K562 (cell line): Measurements from ENCODE around the gene TARBP2.

ENCODE experiments used
- BDP1 ChIP-seq: IDR thresholded peaks from 3 replicates; pipeline ENCODE4 v1.6.1; 2011; ENCODE audit not compliant: insufficient read length, insufficient read depth
- CBX3 ChIP-seq, 2 experiments: IDR thresholded peaks; 1 replicate in 1 of 2; 2 replicates in 1 of 2; pipeline ENCODE4 v1.6.1; 2012; ENCODE audit warnings: inconsistent platforms in 2 of 2, low read length in 2 of 2, borderline replicate concordance in 1 of 2, control low read depth in 1 of 2
- EP300 ChIP-seq: IDR thresholded peaks from 2 replicates; pipeline ENCODE4 v1.6.1; 2012; ENCODE audit warnings: low read length, improper control_type of control experiment
- GTF2F1 ChIP-seq: IDR thresholded peaks from 2 replicates; pipeline ENCODE4 v1.6.1; 2011; ENCODE audit warnings: low read depth, low read length, improper control_type of control experiment
- POLR2AphosphoS5 ChIP-seq: IDR thresholded peaks from 2 replicates; pipeline ENCODE4 v1.6.1; 2011; ENCODE audit warnings: mild to moderate bottlenecking, low read depth, low read length, moderate library complexity; ENCODE audit not compliant: control insufficient read depth, insufficient read depth
- RB1 ChIP-seq: fragments of 450-650 bp; IDR thresholded peaks from 2 replicates; pipeline ENCODE4 v1.6.1; 2017; ENCODE audit warnings: low read depth, mild to moderate bottlenecking
- SMARCC2 ChIP-seq: fragments of 450-650 bp; IDR thresholded peaks from 2 replicates; pipeline ENCODE4 v1.6.1; 2017; ENCODE audit warnings: antibody characterized with exemption, moderate library complexity, mild to moderate bottlenecking, low read depth
- ZKSCAN1 ChIP-seq: fragments of 150-350 bp; IDR thresholded peaks from 2 replicates; pipeline ENCODE4 v1.6.1; 2016; ENCODE audit warnings: low read depth, low read length
- ZNF140 ChIP-seq: fragments of 250-450 bp; sonication (Bioruptor Pico); IDR thresholded peaks from 2 replicates; pipeline ENCODE4 v1.8.0; 2021; ENCODE audit warnings: moderate library complexity, mild to moderate bottlenecking, inconsistent platforms
- TF ChIP-seq, protein P1 (sequence below), 3 experiments: IDR thresholded peaks in 2 of 3; conservative IDR thresholded peaks in 1 of 3; 2 replicates each; pipeline ENCODE4 v1.5.1; 2011 to 2012; ENCODE audit warnings: low read length in 3 of 3, mild to moderate bottlenecking in 3 of 3, control low read depth in 2 of 3, improper control_type of control experiment in 1 of 3, inconsistent platforms in 1 of 3, low read depth in 1 of 3, mixed read lengths in 1 of 3, moderate library complexity in 1 of 3; ENCODE audit not compliant: insufficient read depth in 2 of 3
- TF ChIP-seq, protein P2 (sequence below), 3 experiments: fragments of 200-800 bp in 1 of 3; fragments of 250-450 bp in 1 of 3; fragments of 450-650 bp in 1 of 3; sonication (Bioruptor Pico) in 1 of 3; sonication (Bioruptor generic) in 1 of 3; formaldehyde crosslinking in 1 of 3; IDR thresholded peaks; 2 replicates each; pipeline versions ENCODE4 v1.6.1 to v1.8.0; 2016 to 2022; ENCODE audit warnings: mild to moderate bottlenecking in 2 of 3, missing genetic modification characterization in 2 of 3, missing compliant biosample characterization in 1 of 3, moderate library complexity in 1 of 3
- TF ChIP-seq, protein P3 (sequence below), 2 experiments: fragments of 450-650 bp in 1 of 2; IDR thresholded peaks; 2 replicates each; pipeline ENCODE4 v1.6.1; 2011 to 2017; ENCODE audit warnings: low read depth in 2 of 2, antibody characterized with exemption in 1 of 2, borderline replicate concordance in 1 of 2, low read length in 1 of 2, mild to moderate bottlenecking in 1 of 2, mixed read lengths in 1 of 2; ENCODE audit not compliant: control insufficient read depth in 1 of 2
- TF ChIP-seq, protein P4 (sequence below): IDR thresholded peaks from 2 replicates; pipeline ENCODE4 v1.6.1; 2016; ENCODE audit warnings: missing genetic modification characterization, missing compliant biosample characterization
- TF ChIP-seq, protein P5 (sequence below): sonication (generic); formaldehyde crosslinking; IDR thresholded peaks from 2 replicates; pipeline ENCODE4 v1.8.1; 2023; ENCODE audit warnings: mild to moderate bottlenecking, missing genetic modification reagents, moderate library complexity

DNA sequence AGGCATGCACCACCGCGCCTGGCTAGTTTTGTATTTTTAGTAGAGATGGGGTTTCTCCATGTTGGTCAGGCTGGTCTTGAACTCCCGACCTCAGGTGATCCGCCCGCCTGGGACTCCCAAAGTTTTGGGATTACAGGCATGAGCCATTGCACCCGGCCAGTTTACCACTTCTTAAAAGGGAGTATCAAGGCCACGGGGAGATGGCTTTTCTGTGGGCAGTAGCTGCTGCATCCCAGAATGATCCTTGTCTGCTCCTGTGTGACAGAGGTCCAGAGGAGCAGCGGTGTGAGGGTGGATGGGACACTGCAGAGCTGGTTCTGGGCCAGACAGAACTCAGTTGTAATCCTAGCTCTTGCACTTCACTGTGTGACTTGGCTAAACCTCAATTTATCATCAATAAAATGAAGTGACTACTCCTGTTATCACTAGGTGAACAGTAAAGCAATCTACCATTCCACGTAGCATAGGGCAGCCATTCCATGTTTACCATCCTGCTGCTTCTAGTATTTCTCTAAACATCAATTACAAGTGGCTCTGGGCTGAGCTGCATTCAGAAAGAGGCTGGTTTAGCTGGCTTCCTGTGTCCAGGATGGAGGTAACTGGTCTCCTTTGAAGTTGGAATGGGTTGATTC lies 9.2 kb downstream of the TARBP2 start:
- TF ChIP-seq, protein P1, sequence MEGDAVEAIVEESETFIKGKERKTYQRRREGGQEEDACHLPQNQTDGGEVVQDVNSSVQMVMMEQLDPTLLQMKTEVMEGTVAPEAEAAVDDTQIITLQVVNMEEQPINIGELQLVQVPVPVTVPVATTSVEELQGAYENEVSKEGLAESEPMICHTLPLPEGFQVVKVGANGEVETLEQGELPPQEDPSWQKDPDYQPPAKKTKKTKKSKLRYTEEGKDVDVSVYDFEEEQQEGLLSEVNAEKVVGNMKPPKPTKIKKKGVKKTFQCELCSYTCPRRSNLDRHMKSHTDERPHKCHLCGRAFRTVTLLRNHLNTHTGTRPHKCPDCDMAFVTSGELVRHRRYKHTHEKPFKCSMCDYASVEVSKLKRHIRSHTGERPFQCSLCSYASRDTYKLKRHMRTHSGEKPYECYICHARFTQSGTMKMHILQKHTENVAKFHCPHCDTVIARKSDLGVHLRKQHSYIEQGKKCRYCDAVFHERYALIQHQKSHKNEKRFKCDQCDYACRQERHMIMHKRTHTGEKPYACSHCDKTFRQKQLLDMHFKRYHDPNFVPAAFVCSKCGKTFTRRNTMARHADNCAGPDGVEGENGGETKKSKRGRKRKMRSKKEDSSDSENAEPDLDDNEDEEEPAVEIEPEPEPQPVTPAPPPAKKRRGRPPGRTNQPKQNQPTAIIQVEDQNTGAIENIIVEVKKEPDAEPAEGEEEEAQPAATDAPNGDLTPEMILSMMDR (IDR thresholded peaks at IDR 0.05 in 2 of 3, conservative IDR thresholded peaks at IDR 0.05 in 1 of 3; ENCODE audit: insufficient read depth in 2 of 3, low read depth in 1 of 3, low read length in 3 of 3): no peak
- TF ChIP-seq BDP1 (no peak), GTF2F1 (no peak), EP300 (no peak), ZNF140 (CRISPR knock-in tag) (no peak), POLR2AphosphoS5 (no peak), RB1 (no peak), CBX3 (IDR thresholded peaks at IDR 0.05; ENCODE audit: borderline replicate concordance in 1 of 2, low read length in 2 of 2) (no peak), ZKSCAN1 (no peak), SMARCC2 (no peak)
- TF ChIP-seq, protein P2, sequence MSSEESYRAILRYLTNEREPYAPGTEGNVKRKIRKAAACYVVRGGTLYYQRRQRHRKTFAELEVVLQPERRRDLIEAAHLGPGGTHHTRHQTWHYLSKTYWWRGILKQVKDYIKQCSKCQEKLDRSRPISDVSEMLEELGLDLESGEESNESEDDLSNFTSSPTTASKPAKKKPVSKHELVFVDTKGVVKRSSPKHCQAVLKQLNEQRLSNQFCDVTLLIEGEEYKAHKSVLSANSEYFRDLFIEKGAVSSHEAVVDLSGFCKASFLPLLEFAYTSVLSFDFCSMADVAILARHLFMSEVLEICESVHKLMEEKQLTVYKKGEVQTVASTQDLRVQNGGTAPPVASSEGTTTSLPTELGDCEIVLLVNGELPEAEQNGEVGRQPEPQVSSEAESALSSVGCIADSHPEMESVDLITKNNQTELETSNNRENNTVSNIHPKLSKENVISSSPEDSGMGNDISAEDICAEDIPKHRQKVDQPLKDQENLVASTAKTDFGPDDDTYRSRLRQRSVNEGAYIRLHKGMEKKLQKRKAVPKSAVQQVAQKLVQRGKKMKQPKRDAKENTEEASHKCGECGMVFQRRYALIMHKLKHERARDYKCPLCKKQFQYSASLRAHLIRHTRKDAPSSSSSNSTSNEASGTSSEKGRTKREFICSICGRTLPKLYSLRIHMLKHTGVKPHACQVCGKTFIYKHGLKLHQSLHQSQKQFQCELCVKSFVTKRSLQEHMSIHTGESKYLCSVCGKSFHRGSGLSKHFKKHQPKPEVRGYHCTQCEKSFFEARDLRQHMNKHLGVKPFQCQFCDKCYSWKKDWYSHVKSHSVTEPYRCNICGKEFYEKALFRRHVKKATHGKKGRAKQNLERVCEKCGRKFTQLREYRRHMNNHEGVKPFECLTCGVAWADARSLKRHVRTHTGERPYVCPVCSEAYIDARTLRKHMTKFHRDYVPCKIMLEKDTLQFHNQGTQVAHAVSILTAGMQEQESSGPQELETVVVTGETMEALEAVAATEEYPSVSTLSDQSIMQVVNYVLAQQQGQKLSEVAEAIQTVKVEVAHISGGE (CRISPR knock-in tag; IDR thresholded peaks at IDR 0.05): no peak
- TF ChIP-seq, protein P3, sequence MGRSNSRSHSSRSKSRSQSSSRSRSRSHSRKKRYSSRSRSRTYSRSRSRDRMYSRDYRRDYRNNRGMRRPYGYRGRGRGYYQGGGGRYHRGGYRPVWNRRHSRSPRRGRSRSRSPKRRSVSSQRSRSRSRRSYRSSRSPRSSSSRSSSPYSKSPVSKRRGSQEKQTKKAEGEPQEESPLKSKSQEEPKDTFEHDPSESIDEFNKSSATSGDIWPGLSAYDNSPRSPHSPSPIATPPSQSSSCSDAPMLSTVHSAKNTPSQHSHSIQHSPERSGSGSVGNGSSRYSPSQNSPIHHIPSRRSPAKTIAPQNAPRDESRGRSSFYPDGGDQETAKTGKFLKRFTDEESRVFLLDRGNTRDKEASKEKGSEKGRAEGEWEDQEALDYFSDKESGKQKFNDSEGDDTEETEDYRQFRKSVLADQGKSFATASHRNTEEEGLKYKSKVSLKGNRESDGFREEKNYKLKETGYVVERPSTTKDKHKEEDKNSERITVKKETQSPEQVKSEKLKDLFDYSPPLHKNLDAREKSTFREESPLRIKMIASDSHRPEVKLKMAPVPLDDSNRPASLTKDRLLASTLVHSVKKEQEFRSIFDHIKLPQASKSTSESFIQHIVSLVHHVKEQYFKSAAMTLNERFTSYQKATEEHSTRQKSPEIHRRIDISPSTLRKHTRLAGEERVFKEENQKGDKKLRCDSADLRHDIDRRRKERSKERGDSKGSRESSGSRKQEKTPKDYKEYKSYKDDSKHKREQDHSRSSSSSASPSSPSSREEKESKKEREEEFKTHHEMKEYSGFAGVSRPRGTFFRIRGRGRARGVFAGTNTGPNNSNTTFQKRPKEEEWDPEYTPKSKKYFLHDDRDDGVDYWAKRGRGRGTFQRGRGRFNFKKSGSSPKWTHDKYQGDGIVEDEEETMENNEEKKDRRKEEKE (IDR thresholded peaks at IDR 0.05; ENCODE audit: borderline replicate concordance in 1 of 2, control insufficient read depth in 1 of 2, low read depth in 2 of 2, low read length in 1 of 2): no peak
- TF ChIP-seq, protein P4, sequence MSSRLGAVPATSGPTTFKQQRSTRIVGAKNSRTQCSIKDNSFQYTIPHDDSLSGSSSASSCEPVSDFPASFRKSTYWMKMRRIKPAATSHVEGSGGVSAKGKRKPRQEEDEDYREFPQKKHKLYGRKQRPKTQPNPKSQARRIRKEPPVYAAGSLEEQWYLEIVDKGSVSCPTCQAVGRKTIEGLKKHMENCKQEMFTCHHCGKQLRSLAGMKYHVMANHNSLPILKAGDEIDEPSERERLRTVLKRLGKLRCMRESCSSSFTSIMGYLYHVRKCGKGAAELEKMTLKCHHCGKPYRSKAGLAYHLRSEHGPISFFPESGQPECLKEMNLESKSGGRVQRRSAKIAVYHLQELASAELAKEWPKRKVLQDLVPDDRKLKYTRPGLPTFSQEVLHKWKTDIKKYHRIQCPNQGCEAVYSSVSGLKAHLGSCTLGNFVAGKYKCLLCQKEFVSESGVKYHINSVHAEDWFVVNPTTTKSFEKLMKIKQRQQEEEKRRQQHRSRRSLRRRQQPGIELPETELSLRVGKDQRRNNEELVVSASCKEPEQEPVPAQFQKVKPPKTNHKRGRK (tag): no peak
- TF ChIP-seq, protein P5, sequence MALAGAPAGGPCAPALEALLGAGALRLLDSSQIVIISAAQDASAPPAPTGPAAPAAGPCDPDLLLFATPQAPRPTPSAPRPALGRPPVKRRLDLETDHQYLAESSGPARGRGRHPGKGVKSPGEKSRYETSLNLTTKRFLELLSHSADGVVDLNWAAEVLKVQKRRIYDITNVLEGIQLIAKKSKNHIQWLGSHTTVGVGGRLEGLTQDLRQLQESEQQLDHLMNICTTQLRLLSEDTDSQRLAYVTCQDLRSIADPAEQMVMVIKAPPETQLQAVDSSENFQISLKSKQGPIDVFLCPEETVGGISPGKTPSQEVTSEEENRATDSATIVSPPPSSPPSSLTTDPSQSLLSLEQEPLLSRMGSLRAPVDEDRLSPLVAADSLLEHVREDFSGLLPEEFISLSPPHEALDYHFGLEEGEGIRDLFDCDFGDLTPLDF: no peak
